MM.1S (cell line): ENCODE measurements around the gene AKAP8L.

Experiments used
- DNase-seq: peaks from one replicate; pipeline ENCODE4 v3.0.0-alpha.2; 2015
- H2AFZ ChIP-seq: fragments of 300-600 bp; sonication (generic); 2 replicates; pipeline ENCODE4 v1.6.0; 2016; ENCODE audit warnings: antibody characterized with exemption, low read length
- H3F3A ChIP-seq: fragments of 300-600 bp; sonication (generic); 2 replicates; pipeline ENCODE4 v1.6.1; 2016; ENCODE audit warnings: mild to moderate bottlenecking, antibody characterized with exemption, low read length, moderate library complexity, mixed read lengths; ENCODE audit not compliant: insufficient read depth
- H3K27ac ChIP-seq: fragments of 300-600 bp; sonication (generic); 2 replicates; pipeline ENCODE4 v1.5.1; 2016; ENCODE audit warnings: mild to moderate bottlenecking, low read length
- H3K27me3 ChIP-seq: fragments of 300-600 bp; sonication (generic); replicated peaks from 2 replicates; pipeline ENCODE4 v1.6.0; 2016; ENCODE audit warnings: low read length; ENCODE audit not compliant: insufficient read depth
- H3K36me3 ChIP-seq: fragments of 300-600 bp; sonication (generic); replicated peaks from 2 replicates; pipeline ENCODE4 v1.6.1; 2016; ENCODE audit warnings: mild to moderate bottlenecking, low read length, mixed read lengths; ENCODE audit not compliant: insufficient read depth
- H3K4me1 ChIP-seq: fragments of 300-600 bp; sonication (generic); 2 replicates; pipeline ENCODE4 v1.6.1; 2016; ENCODE audit warnings: low read length, mixed read lengths
- H3K4me2 ChIP-seq: fragments of 300-600 bp; sonication (generic); 2 replicates; pipeline ENCODE4 v1.6.0; 2016; ENCODE audit warnings: low read depth, low read length
- H3K4me3 ChIP-seq: fragments of 300-600 bp; sonication (generic); 2 replicates; pipeline ENCODE4 v1.5.1; 2016; ENCODE audit warnings: low read length, mixed read lengths
- H3K79me2 ChIP-seq: fragments of 300-600 bp; sonication (generic); 2 replicates; pipeline ENCODE4 v1.6.1; 2016; ENCODE audit warnings: mixed run types, low read length, mixed read lengths
- H3K9ac ChIP-seq: fragments of 300-600 bp; sonication (generic); 2 replicates; pipeline ENCODE4 v1.6.1; 2016; ENCODE audit warnings: low read length, mixed read lengths
- H3K9me2 ChIP-seq: fragments of 300-600 bp; sonication (generic); replicated peaks from 2 replicates; pipeline ENCODE4 v1.6.1; 2016; ENCODE audit warnings: mild to moderate bottlenecking, low read length, mixed read lengths; ENCODE audit not compliant: insufficient read depth
- H3K9me3 ChIP-seq: fragments of 300-600 bp; sonication (generic); replicated peaks from 2 replicates; pipeline ENCODE4 v1.6.1; 2016; ENCODE audit warnings: mild to moderate bottlenecking, low read length, mixed read lengths; ENCODE audit not compliant: insufficient read depth
- H4K20me1 ChIP-seq: fragments of 300-600 bp; sonication (generic); 2 replicates; pipeline ENCODE4 v1.6.1; 2016; ENCODE audit warnings: mild to moderate bottlenecking, low read length, moderate library complexity, mixed read lengths; ENCODE audit not compliant: insufficient read depth
- EZH2 ChIP-seq: fragments of 300-600 bp; sonication (generic); optimal IDR thresholded peaks from 2 replicates; pipeline ENCODE3; 2017; ENCODE audit warnings: low read depth, mild to moderate bottlenecking, antibody characterized with exemption, low read length, mixed read lengths
- EZH2phosphoT487 ChIP-seq: fragments of 300-600 bp; sonication (generic); IDR thresholded peaks from 2 replicates; pipeline ENCODE4 v1.6.1; 2018; ENCODE audit warnings: antibody characterized with exemption, low read length
- TF ChIP-seq, protein P1 (sequence below): fragments of 300-600 bp; sonication (generic); IDR thresholded peaks from 2 replicates; pipeline ENCODE4 v1.5.1; 2016; ENCODE audit warnings: antibody characterized with exemption, low read length, mixed read lengths

The AKAP8L gene

DNA sequence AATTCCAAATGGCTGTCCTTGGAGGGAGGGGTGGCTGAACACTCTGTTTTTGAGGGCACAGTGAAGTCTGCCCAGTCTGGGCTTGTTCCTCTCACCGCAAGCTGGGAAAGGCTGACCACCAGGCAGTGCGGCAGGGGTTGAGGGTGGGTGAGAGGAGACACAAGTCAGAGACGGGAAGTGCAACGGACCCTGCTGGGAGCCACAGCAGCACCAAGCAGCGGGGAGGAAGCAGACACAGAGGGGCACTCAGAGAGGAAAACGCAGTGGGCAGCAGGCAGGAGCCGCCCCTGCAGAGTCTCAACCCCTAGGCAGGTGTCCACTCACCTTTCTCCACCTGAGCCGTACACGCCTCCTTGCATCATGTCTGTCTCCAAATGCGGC lies 15.6 kb downstream of the AKAP8L start:
- H3K36me3 ChIP-seq: no peaks in the 10 kb centered on the region
- H3K4me3 ChIP-seq: no peak overlapping the region
- no peaks in the 10 kb centered on the region for H3F3A ChIP-seq
- no peaks in the 10 kb centered on the region for H3K9me2 ChIP-seq
- no peak for TF ChIP-seq EZH2phosphoT487
- no peak overlapping the region for H3K9ac ChIP-seq
- no peak overlapping the region for H3K27ac ChIP-seq
- no peaks in the 10 kb centered on the region for H3K9me3 ChIP-seq
- no peak for DNase-seq
- H3K4me1 ChIP-seq: no peaks in the 10 kb centered on the region
- H4K20me1 ChIP-seq: peaks cover 4% of the 10 kb centered on the region; the same call in 1 of the 2 replicates
- no peak overlapping the region for H3K4me2 ChIP-seq
- H3K27me3 ChIP-seq: no peaks in the 10 kb centered on the region
- no peak overlapping the region for H2AFZ ChIP-seq
- peaks cover 74% of the 10 kb centered on the region for H3K79me2 ChIP-seq

DNA sequence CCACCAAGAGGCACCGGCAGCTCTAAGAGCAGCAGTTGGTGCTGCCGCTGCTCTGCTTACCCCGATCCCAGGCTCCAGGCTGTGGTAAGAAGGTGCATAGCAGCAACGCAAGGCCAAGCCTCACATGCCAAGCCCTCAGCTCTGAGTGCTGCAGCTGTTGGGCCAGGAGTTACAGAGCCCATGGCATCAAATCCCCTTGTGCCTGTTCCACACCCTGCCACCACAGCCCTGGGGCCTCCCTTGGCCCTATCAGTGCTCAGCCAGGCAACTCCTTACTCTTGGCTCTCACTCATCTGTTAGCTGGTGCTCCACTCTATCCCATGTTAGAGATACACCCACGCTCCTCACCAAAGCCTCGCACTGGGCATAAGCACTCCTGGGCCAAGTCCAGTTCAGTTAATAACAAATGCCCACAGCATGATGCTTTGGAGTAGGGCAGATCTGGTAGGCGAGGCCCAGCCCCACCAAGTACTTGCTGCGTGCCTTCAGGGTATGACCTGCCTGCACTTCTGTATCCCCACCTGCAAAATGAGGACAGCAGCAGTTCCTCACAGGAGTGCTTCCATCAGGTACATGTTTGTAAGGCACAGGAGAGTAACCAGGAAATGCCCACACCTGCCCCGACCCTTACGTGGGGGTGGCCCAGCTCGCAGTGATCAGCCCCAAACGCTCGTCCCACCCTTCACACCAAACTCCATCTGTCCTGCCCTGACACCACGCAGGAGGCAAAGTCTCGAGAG lies 16.2 kb downstream of the AKAP8L start:
- H3K9me3 ChIP-seq: no peaks in the 10 kb centered on the region
- TF ChIP-seq EZH2phosphoT487: no peak
- no peak for TF ChIP-seq EZH2
- TF ChIP-seq, protein P1, sequence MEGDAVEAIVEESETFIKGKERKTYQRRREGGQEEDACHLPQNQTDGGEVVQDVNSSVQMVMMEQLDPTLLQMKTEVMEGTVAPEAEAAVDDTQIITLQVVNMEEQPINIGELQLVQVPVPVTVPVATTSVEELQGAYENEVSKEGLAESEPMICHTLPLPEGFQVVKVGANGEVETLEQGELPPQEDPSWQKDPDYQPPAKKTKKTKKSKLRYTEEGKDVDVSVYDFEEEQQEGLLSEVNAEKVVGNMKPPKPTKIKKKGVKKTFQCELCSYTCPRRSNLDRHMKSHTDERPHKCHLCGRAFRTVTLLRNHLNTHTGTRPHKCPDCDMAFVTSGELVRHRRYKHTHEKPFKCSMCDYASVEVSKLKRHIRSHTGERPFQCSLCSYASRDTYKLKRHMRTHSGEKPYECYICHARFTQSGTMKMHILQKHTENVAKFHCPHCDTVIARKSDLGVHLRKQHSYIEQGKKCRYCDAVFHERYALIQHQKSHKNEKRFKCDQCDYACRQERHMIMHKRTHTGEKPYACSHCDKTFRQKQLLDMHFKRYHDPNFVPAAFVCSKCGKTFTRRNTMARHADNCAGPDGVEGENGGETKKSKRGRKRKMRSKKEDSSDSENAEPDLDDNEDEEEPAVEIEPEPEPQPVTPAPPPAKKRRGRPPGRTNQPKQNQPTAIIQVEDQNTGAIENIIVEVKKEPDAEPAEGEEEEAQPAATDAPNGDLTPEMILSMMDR: no peak
- no peak overlapping the region for H2AFZ ChIP-seq
- H3K4me3 ChIP-seq: no peak overlapping the region
- peaks cover 69% of the 10 kb centered on the region for H3K79me2 ChIP-seq
- no peaks in the 10 kb centered on the region for H3F3A ChIP-seq
- no peak overlapping the region for H3K27ac ChIP-seq
- H3K9me2 ChIP-seq: no peaks in the 10 kb centered on the region
- H3K36me3 ChIP-seq: no peaks in the 10 kb centered on the region
- H3K4me2 ChIP-seq: no peak overlapping the region
- peaks cover 4% of the 10 kb centered on the region; the same call in 1 of the 2 replicates for H4K20me1 ChIP-seq
- H3K4me1 ChIP-seq: no peaks in the 10 kb centered on the region
- no peak overlapping the region for H3K9ac ChIP-seq
- no peaks in the 10 kb centered on the region for H3K27me3 ChIP-seq
- DNase-seq: no peak

DNA sequence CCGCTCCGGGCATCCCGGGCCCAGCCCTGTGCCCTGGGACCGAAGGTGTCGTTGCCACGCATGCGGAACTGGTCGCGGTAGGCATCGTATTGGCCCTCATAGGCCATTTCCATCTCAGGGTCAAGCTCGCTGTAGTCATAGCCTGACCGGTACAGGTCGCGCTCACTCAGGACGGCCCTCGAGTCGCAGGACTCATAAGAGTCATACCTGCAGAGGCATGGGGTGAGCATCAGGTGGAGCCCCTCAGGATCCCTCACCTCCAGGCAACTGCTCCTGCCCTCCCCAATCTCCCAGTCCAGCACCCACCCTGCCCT lies 17.4 kb downstream of the AKAP8L start:
- Histone ChIP-seq H4K20me1 (peaks cover 4% of the 10 kb centered on the region; the same call in 1 of the 2 replicates), H3K4me2 (no peak overlapping the region), H3K4me3 (no peak overlapping the region), H3K27ac (no peak overlapping the region), H3K9ac (no peak overlapping the region), H3K27me3 (no peaks in the 10 kb centered on the region), H3K9me2 (no peaks in the 10 kb centered on the region), H3K4me1 (no peaks in the 10 kb centered on the region), H3K79me2 (peaks cover 57% of the 10 kb centered on the region), H3K36me3 (no peaks in the 10 kb centered on the region; the same call in 1 of the 2 replicates), H2AFZ (no peak overlapping the region), H3F3A (no peaks in the 10 kb centered on the region), H3K9me3 (no peaks in the 10 kb centered on the region)
- no peak for DNase-seq
- TF ChIP-seq EZH2phosphoT487 (no peak), EZH2 (no peak)
- TF ChIP-seq, protein P1: no peak
